Endothelial cell of umbilical vein (primary cell): ENCODE results near the gene BABAM2. TPM values are rescaled to one million over a fixed set of nuclear protein-coding genes. Genes with fewer than 3 reads are reported as not detected.
A peak's percentile ranks its signal among the peaks of the same experiment; 100 is the strongest.

Experiments
- BruUV-seq: library from RNA; stranded (reverse); fragments of 400-500 nt; replicated peaks from 2 replicates; lab custom pipeline; 2021; lab: Mats Ljungman, UMichigan
- CTCF ChIA-PET: fragments of 300-600, 350-600 bp; sonication (Branson Sonifier 250); formaldehyde crosslinking; loops from one replicate; lab custom pipeline; 2021; ENCODE audit warnings: antibody characterized with exemption, inconsistent platforms; lab: Charles Lee
- POLR2A ChIA-PET: fragments of 300-600, 350-600 bp; sonication (Branson Sonifier 250); formaldehyde crosslinking; loops from one replicate; lab custom pipeline; 2021; ENCODE audit warnings: antibody characterized with exemption, inconsistent platforms; lab: Charles Lee
- DNase-seq: peaks from one replicate; pipeline ENCODE4 v3.0.0-alpha.2; 2011; ENCODE audit warnings: low read depth, low spot score
- FAIRE-seq: peaks from 2 replicates; lab custom pipeline; 2011; peaks lifted over from hg19 to GRCh38; lab: Jason Lieb, UNC
- H2AFZ ChIP-seq: 2 replicates; pipeline ENCODE4 v1.6.0; 2012; ENCODE audit warnings: low read depth, low read length, control low read depth, inconsistent platforms
- H3K27ac ChIP-seq: 2 replicates; pipeline ENCODE4 v1.5.1; 2011; ENCODE audit warnings: low read depth, mild to moderate bottlenecking, control low read depth, low read length, moderate library complexity; ENCODE audit not compliant: insufficient read depth
- H3K27me3 ChIP-seq, 2 experiments: 2 replicates each; pipeline versions ENCODE4 v1.6.0 to v1.6.1; 2011; ENCODE audit warnings: low read length in 2 of 2, mixed read lengths in 1 of 2; ENCODE audit not compliant: control insufficient read depth in 2 of 2, insufficient read depth in 2 of 2
- H3K36me3 ChIP-seq, 2 experiments: 2 replicates in 1 of 2; 3 replicates in 1 of 2; pipeline ENCODE4 v1.5.1; 2011; ENCODE audit warnings: low read length in 2 of 2, mild to moderate bottlenecking in 1 of 2, moderate library complexity in 1 of 2; ENCODE audit not compliant: control insufficient read depth in 2 of 2, insufficient read depth in 2 of 2; ENCODE audit errors: extremely low read depth in 1 of 2
- H3K4me1 ChIP-seq: 3 replicates; pipeline ENCODE4 v1.5.1; 2011; ENCODE audit warnings: mild to moderate bottlenecking, low read length; ENCODE audit not compliant: control insufficient read depth, insufficient read depth; ENCODE audit errors: extremely low read depth
- H3K4me2 ChIP-seq: 2 replicates; pipeline ENCODE4 v1.6.1; 2011; ENCODE audit warnings: low read length, control low read depth, mixed read lengths; ENCODE audit not compliant: insufficient read depth
- H3K4me3 ChIP-seq, 3 experiments: fragments of 200-600 bp in 1 of 3; sonication (generic), shearing (Covaris generic) in 1 of 3; replicated peaks in 1 of 3; 2 replicates each; pipeline ENCODE4 v1.5.1; 2011 to 2016; ENCODE audit warnings: control low read depth in 3 of 3, low read length in 3 of 3, mild to moderate bottlenecking in 2 of 3, inconsistent platforms in 1 of 3, low read depth in 1 of 3, moderate library complexity in 1 of 3; ENCODE audit not compliant: insufficient read depth in 1 of 3
- H3K79me2 ChIP-seq: 2 replicates; pipeline ENCODE4 v1.6.0; 2012; ENCODE audit warnings: low read length, inconsistent platforms; ENCODE audit not compliant: control insufficient read depth, insufficient read depth
- H3K9ac ChIP-seq: replicated peaks from 2 replicates; pipeline ENCODE3; 2011; ENCODE audit warnings: low read length, control low read depth; ENCODE audit not compliant: insufficient read depth; ENCODE audit errors: extremely low read depth
- H3K9me1 ChIP-seq: replicated peaks from 3 replicates; pipeline ENCODE4 v1.6.0; 2011; ENCODE audit warnings: mild to moderate bottlenecking, low read length; ENCODE audit not compliant: control insufficient read depth, insufficient read depth; ENCODE audit errors: extremely low read depth
- H3K9me3 ChIP-seq: replicated peaks from 2 replicates; pipeline ENCODE4 v1.5.1; 2012; ENCODE audit warnings: low read length, inconsistent platforms; ENCODE audit not compliant: control insufficient read depth, insufficient read depth
- H4K20me1 ChIP-seq: replicated peaks from 2 replicates; pipeline ENCODE3; 2011; ENCODE audit warnings: mild to moderate bottlenecking, low read length; ENCODE audit not compliant: control insufficient read depth, insufficient read depth; ENCODE audit errors: extremely low read depth
- EZH2 ChIP-seq: IDR thresholded peaks from 2 replicates; pipeline ENCODE4 v1.6.1; 2012; ENCODE audit warnings: borderline replicate concordance, low read depth, mild to moderate bottlenecking, moderate library complexity, low read length, inconsistent platforms; ENCODE audit not compliant: severe bottlenecking
- FOS ChIP-seq: IDR thresholded peaks from 2 replicates; pipeline ENCODE4 v1.6.1; 2011; ENCODE audit warnings: mild to moderate bottlenecking, low read length, moderate library complexity, borderline replicate concordance; ENCODE audit not compliant: insufficient read depth
- GATA2 ChIP-seq: IDR thresholded peaks from 2 replicates; pipeline ENCODE4 v1.7.0; 2011; ENCODE audit warnings: low read depth, mild to moderate bottlenecking, moderate library complexity, mixed read lengths, low read length; ENCODE audit not compliant: insufficient read length, insufficient read depth
- JUN ChIP-seq: IDR thresholded peaks from 2 replicates; pipeline ENCODE4 v1.6.1; 2011; ENCODE audit warnings: borderline replicate concordance, low read depth; ENCODE audit not compliant: insufficient read length, insufficient read depth
- MAX ChIP-seq: IDR thresholded peaks from 2 replicates; pipeline ENCODE4 v1.6.1; 2011; ENCODE audit not compliant: insufficient read depth, insufficient read length
- MYC ChIP-seq: IDR thresholded peaks from one replicate; pipeline ENCODE4 v1.6.1; 2011; ENCODE audit warnings: mild to moderate bottlenecking, low read depth, low read length
- POLR2A ChIP-seq: IDR thresholded peaks from 2 replicates; pipeline ENCODE4 v1.6.1; 2012; ENCODE audit warnings: low read depth, mild to moderate bottlenecking, control low read depth, low read length
- POLR2AphosphoS5 ChIP-seq: IDR thresholded peaks from 2 replicates; pipeline ENCODE4 v1.6.1; 2012; ENCODE audit warnings: low read depth, mild to moderate bottlenecking, control low read depth, low read length, moderate library complexity; ENCODE audit not compliant: insufficient read depth
- dilution Hi-C: fragments of 300-500 bp; cut with MboI; formaldehyde crosslinking; loops from one replicate; pipeline ENCODE4 v1.15.0; 2019; ENCODE audit warnings: low sequenced_read_pairs; ENCODE audit not compliant: extremely low pct_ligation_motif_present
- intact Hi-C: fragments of 100-400 bp; cut with micrococcal nuclease; formaldehyde crosslinking; loops from one replicate; pipeline ENCODE4 v1.10.0; 2022
- polyA plus RNA-seq, 4 experiments: library from polyadenylated mRNA; depleted of rRNA in 3 of 4; stranded (reverse) in 3 of 4; unstranded in 1 of 4; fragments of >200 nt; gene quantifications; 2 replicates each; pipeline versions ENCODE4 v1.2.1 to v1.2.3, GENCODE V29; 2011 to 2012; ENCODE audit warnings: missing spikeins in 1 of 4
- total RNA-seq: library from RNA; stranded (reverse); gene quantifications from 2 replicates; pipeline ENCODE4 v1.2.3, GENCODE V29; 2021
- TF ChIP-seq, protein P1 (sequence below), 2 donors: IDR thresholded peaks; 1 replicate in 1 of 2; 2 replicates in 1 of 2; pipeline ENCODE4 v1.5.1; 2011; ENCODE audit warnings: low read length in 2 of 2, mild to moderate bottlenecking in 2 of 2, moderate library complexity in 2 of 2, control low read depth in 1 of 2, inconsistent platforms in 1 of 2, low read depth in 1 of 2; ENCODE audit not compliant: insufficient read depth in 1 of 2; ENCODE audit errors: extremely low read depth in 1 of 2

BABAM2 gene
- total and polyA plus RNA-seq, 2 donors (not counting 3 experiments of a cell fraction or from before 2014, with no cell fraction given) = 19.9 to 27.6 TPM

- intact Hi-C loops = loop anchor here (1.0 kb wide), 1 partner anchor 53 kb away; no protein-coding TSS in a partner anchor
- no peak overlapping the region for H3K4me2 ChIP-seq
These were observed 447.7 kb downstream of the BABAM2 start for GRCh38 chr2:28338046-28338817.

GRCh38 chr2:28338831-28339321 lies 448.3 kb downstream of the BABAM2 start:
- no peaks in the 10 kb centered on the region for H4K20me1 ChIP-seq
- FAIRE-seq = no peak
- no TSS peak for BruUV-seq
- H3K27ac ChIP-seq = no peak overlapping the region
- POLR2A ChIA-PET = no interaction called here
- intact Hi-C loops (loop anchor here (1.0 kb wide), 1 partner anchor 52 kb away; no protein-coding TSS in a partner anchor), dilution Hi-C loops (no loop called here)
- H3K27me3 ChIP-seq = no peaks in the 10 kb centered on the region
- no peaks in the 10 kb centered on the region for H3K9me1 ChIP-seq
- peak overlapping the region; percentile 4 for H2AFZ ChIP-seq
- H3K79me2 ChIP-seq = no peaks in the 10 kb centered on the region
- no peak overlapping the region for H3K4me2 ChIP-seq
- no peaks in the 10 kb centered on the region for H3K9me3 ChIP-seq
- TF ChIP-seq, protein P1, sequence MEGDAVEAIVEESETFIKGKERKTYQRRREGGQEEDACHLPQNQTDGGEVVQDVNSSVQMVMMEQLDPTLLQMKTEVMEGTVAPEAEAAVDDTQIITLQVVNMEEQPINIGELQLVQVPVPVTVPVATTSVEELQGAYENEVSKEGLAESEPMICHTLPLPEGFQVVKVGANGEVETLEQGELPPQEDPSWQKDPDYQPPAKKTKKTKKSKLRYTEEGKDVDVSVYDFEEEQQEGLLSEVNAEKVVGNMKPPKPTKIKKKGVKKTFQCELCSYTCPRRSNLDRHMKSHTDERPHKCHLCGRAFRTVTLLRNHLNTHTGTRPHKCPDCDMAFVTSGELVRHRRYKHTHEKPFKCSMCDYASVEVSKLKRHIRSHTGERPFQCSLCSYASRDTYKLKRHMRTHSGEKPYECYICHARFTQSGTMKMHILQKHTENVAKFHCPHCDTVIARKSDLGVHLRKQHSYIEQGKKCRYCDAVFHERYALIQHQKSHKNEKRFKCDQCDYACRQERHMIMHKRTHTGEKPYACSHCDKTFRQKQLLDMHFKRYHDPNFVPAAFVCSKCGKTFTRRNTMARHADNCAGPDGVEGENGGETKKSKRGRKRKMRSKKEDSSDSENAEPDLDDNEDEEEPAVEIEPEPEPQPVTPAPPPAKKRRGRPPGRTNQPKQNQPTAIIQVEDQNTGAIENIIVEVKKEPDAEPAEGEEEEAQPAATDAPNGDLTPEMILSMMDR (IDR thresholded peaks at IDR 0.05; ENCODE audit: extremely low read depth in 1 of 2, insufficient read depth in 1 of 2, low read depth in 1 of 2, low read length in 2 of 2) = no peak
- TF ChIP-seq EZH2 (no peak), MAX (no peak), POLR2A (no peak), MYC (no peak), POLR2AphosphoS5 (no peak), FOS (no peak), GATA2 (no peak), JUN (no peak)
- no peaks in the 10 kb centered on the region for H3K36me3 ChIP-seq
- no peak overlapping the region for H3K9ac ChIP-seq
- peaks cover 24% of the 10 kb centered on the region for H3K4me1 ChIP-seq
- DNase-seq = no peak
- H3K4me3 ChIP-seq = no peak overlapping the region
- CTCF ChIA-PET = interaction anchor here (1.1 to 2.1 kb wide), 3 partner anchors 10 to 64 kb away, joined by 3 to 4 read pairs (median 3); no protein-coding TSS in a partner anchor

More at GRCh38 chr2:28338046-28338817, 447.7 kb downstream of the BABAM2 start:
- TF ChIP-seq JUN (no peak), EZH2 (no peak), FOS (no peak), POLR2AphosphoS5 (no peak), POLR2A (no peak)
- Histone ChIP-seq H3K79me2 (no peaks in the 10 kb centered on the region), H4K20me1 (no peaks in the 10 kb centered on the region), H3K9ac (no peak overlapping the region), H3K9me3 (no peaks in the 10 kb centered on the region), H3K4me3 (no peak overlapping the region), H3K27me3 (no peaks in the 10 kb centered on the region), H3K27ac (no peak overlapping the region), H3K9me1 (no peaks in the 10 kb centered on the region), H3K36me3 (no peaks in the 10 kb centered on the region), H3K4me1 (peaks cover 22% of the 10 kb centered on the region), H2AFZ (peak overlapping the region; percentile 4)
- peak; percentile 81 for DNase-seq
- FAIRE-seq = peak; percentile 92
- dilution Hi-C loops = no loop called here
- no TSS peak for BruUV-seq
- CTCF ChIA-PET = interaction anchor here (1.1 to 1.4 kb wide), 3 partner anchors 9 to 528 kb away, joined by 3 read pairs; no protein-coding TSS in a partner anchor
- POLR2A ChIA-PET = no interaction called here
